Neural crest cell (in vitro differentiated cells): ENCODE results near the gene TLR4. TPM values are rescaled to one million over a fixed set of nuclear protein-coding genes. Genes with fewer than 3 reads are reported as not detected.

Source experiments
- DNase-seq: peaks from one replicate; pipeline ENCODE4 v3.0.0; 2021; ENCODE audit warnings: low read depth, mixed read lengths, low spot score
- H3K27ac Mint-ChIP-seq: one replicate; pipeline ENCODE4 v1.8.0; 2021; ENCODE audit warnings: mild to moderate bottlenecking, mixed read lengths; ENCODE audit not compliant: unreplicated experiment
- H3K27me3 Mint-ChIP-seq: 2 replicates; pipeline ENCODE4 v1.8.0; 2021; ENCODE audit warnings: low read depth, mild to moderate bottlenecking, mixed read lengths
- H3K36me3 Mint-ChIP-seq: 2 replicates; pipeline ENCODE4 v1.8.0; 2021; ENCODE audit warnings: low read depth, mild to moderate bottlenecking, mixed read lengths
- H3K4me1 Mint-ChIP-seq: 2 replicates; pipeline ENCODE4 v1.8.0; 2021; ENCODE audit warnings: mixed read lengths
- H3K4me3 Mint-ChIP-seq: one replicate; pipeline ENCODE4 v1.8.0; 2021; ENCODE audit warnings: mild to moderate bottlenecking, mixed read lengths
- H3K9me3 Mint-ChIP-seq: 2 replicates; pipeline ENCODE4 v1.8.0; 2021; ENCODE audit warnings: mixed read lengths
- total RNA-seq: library from RNA; stranded (reverse); gene quantifications from 2 replicates; pipeline ENCODE4 v1.2.1, GENCODE V29; 2021
- TF ChIP-seq, protein P1 (sequence below): fragments of 200-600 bp; sonication (generic); conservative IDR thresholded peaks from 2 replicates; pipeline ENCODE4 v1.5.0; 2021; ENCODE audit warnings: antibody characterized with exemption, mild to moderate bottlenecking

The TLR4 gene
- total RNA-seq, 1 donor from 2014 or later = 1.3 TPM

DNA sequence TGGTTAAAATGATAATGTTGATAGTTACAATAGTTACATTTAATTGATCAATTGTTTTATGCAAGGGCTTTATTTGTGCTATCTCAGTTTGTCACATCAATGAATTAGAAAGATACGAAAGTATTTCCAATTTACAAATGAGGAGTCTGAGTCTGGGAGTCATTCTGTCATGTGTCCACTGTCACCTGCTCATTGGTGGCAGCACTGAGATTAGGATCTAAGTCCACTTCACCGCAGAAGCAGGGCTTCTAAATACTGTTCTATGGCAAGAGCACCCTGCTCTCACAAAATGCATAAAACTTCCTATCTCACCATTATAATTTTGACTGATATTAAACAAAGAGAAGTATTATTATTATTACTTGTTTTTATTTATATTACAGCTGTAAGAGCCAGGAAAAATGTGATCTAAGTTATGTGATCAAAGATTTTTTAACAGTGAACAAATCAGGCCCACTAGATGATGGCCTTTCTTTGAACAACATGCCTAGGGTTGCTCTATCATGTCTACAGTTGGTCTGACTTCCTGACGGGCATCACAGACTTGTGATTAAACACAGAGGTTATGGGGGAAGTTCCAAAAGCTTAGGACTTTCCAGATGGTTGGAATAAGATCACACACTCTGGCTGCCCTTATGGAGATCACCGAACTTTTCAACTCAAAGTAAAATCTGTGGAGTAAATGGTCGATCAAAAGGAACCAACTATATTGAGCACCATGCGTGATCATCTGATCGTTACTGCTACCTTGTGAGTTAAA lies 15.1 kb downstream of the TLR4 start:
- H3K9me3 Mint-ChIP-seq = no peaks in the 10 kb centered on the region
- TF ChIP-seq, protein P1, sequence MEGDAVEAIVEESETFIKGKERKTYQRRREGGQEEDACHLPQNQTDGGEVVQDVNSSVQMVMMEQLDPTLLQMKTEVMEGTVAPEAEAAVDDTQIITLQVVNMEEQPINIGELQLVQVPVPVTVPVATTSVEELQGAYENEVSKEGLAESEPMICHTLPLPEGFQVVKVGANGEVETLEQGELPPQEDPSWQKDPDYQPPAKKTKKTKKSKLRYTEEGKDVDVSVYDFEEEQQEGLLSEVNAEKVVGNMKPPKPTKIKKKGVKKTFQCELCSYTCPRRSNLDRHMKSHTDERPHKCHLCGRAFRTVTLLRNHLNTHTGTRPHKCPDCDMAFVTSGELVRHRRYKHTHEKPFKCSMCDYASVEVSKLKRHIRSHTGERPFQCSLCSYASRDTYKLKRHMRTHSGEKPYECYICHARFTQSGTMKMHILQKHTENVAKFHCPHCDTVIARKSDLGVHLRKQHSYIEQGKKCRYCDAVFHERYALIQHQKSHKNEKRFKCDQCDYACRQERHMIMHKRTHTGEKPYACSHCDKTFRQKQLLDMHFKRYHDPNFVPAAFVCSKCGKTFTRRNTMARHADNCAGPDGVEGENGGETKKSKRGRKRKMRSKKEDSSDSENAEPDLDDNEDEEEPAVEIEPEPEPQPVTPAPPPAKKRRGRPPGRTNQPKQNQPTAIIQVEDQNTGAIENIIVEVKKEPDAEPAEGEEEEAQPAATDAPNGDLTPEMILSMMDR = no peak
- H3K4me1 Mint-ChIP-seq = no peaks in the 10 kb centered on the region
- H3K36me3 Mint-ChIP-seq = no peaks in the 10 kb centered on the region
- H3K27ac Mint-ChIP-seq = no peak overlapping the region
- DNase-seq = no peak
- H3K4me3 Mint-ChIP-seq = no peak overlapping the region
- H3K27me3 Mint-ChIP-seq = no peaks in the 10 kb centered on the region

DNA sequence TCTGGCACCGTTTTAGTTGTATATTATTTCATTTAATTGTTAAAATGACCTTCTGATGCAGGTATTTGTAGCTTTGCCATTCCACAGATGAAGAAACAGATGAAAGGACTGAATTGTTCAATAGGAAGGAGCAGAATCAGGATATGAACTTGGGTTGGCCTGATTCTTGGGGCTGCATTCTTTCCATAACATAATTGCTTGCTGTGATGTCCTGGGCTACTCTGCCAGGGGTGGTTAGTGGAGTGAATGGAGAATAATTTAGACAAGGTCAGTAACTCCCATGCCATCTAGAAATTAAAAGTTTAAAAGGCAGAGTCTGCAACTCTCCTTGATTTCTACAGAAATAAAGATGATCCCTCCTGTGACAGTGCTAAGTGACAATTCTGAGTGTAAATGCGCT lies 15.9 kb downstream of the TLR4 start:
- Mint-ChIP-seq H3K4me1 (no peaks in the 10 kb centered on the region), H3K36me3 (no peaks in the 10 kb centered on the region), H3K4me3 (no peak overlapping the region), H3K9me3 (no peaks in the 10 kb centered on the region), H3K27ac (no peak overlapping the region), H3K27me3 (no peaks in the 10 kb centered on the region)
- TF ChIP-seq, protein P1 = no peak
- no peak for DNase-seq

DNA sequence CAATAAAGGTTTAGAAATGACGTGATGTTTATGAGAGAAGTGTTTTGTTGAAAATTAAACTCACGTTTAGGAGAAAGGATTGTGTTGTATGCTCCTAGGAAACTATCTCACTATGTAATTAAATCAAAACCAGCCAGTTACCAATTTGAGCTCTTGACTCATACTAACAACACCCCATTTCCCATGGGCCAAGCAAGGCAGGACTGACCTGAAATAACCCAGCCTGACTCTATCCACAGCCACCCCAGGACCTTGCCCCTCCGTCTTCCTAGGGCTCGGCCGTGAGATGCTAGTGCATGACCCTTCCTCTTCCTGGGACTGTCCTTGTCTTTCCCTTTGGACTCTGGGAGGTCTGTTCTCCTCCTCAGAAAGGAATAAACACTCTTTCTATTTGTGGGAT lies 16.4 kb downstream of the TLR4 start:
- Mint-ChIP-seq H3K4me3 (no peak overlapping the region), H3K27me3 (no peaks in the 10 kb centered on the region), H3K4me1 (no peaks in the 10 kb centered on the region), H3K9me3 (no peaks in the 10 kb centered on the region), H3K27ac (no peak overlapping the region), H3K36me3 (no peaks in the 10 kb centered on the region)
- DNase-seq = no peak
- TF ChIP-seq, protein P1 = no peak

DNA sequence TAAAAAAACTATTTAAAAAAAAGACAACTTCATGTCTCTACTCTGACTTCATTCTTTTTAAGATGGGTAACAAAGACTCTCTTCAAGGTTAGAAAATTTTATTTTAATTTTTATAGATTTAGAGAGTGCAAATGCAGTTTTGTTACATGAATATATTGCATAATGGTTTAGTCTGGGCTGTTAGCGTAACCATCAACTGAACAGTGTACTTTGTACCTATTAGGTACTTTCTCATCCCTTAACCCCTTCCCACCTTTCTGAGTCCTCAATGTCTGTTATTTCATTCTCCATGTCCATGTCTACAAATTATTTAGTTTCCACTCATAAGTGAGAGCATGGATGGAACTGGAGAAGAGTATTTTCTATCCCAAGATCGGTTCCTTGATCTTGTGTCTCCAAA lies 16.8 kb downstream of the TLR4 start:
- DNase-seq = no peak
- no peaks in the 10 kb centered on the region for H3K4me1 Mint-ChIP-seq
- no peaks in the 10 kb centered on the region for H3K36me3 Mint-ChIP-seq
- no peaks in the 10 kb centered on the region for H3K27me3 Mint-ChIP-seq
- H3K9me3 Mint-ChIP-seq = no peaks in the 10 kb centered on the region
- H3K4me3 Mint-ChIP-seq = no peak overlapping the region
- TF ChIP-seq, protein P1 = no peak
- no peak overlapping the region for H3K27ac Mint-ChIP-seq

DNA sequence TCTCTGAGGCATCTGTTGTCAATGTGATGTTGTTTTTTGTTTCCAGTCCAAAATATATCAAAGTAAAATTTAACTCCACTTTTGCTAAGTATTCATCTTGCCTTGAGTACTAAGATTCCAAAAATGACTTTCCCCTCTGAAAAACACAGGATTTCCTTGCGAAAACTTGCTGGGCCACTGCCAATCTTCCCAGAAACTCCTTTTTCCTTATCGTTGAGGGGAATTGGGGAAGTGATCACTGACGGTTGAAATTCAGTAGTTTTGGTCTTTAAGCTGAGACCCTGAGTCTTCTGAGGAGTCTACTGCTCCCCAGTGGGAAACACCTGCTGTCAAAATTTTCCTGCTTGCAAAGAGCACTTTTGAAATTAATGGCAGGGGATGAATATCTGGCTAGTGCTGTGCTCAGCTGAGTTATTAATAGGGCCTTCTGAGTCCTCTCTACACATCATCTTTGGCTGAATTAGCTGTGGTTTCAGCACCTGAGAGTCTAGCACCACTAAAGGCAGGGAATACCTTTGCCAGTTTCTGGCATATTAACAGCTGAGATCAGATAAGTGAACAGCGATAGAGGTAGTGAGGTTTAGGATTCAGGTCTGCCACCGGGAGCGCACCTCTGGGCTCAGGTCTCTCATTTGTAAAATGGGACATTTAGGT lies 18.0 kb downstream of the TLR4 start:
- H3K36me3 Mint-ChIP-seq = no peaks in the 10 kb centered on the region
- no peaks in the 10 kb centered on the region for H3K9me3 Mint-ChIP-seq
- no peak overlapping the region for H3K27ac Mint-ChIP-seq
- TF ChIP-seq, protein P1 = no peak
- no peaks in the 10 kb centered on the region for H3K4me1 Mint-ChIP-seq
- DNase-seq = no peak
- no peak overlapping the region for H3K4me3 Mint-ChIP-seq
- no peaks in the 10 kb centered on the region for H3K27me3 Mint-ChIP-seq
